MCF 10A (cell line): ENCODE results near the gene EXOC7. TPM values are rescaled to one million over a fixed set of nuclear protein-coding genes. Genes with fewer than 3 reads are reported as not detected.

Experiments used
- BruUV-seq: library from RNA; stranded (reverse); fragments of 400-500 nt; replicated peaks from 2 replicates; lab custom pipeline; 2021; lab: Mats Ljungman, UMichigan
- CTCF ChIA-PET: fragments of 300-600 bp; sonication (Branson Sonifier 250); formaldehyde crosslinking; extraction: SDS; loops from one replicate; lab custom pipeline; 2021; ENCODE audit warnings: antibody characterized with exemption, inconsistent platforms; lab: Yijun Ruan, JAX
- POLR2A ChIA-PET: fragments of 300-600, 350-650 bp; sonication (Branson Sonifier 250); formaldehyde crosslinking; extraction: SDS; loops from one replicate; lab custom pipeline; 2020; ENCODE audit warnings: antibody characterized with exemption, inconsistent platforms; lab: Yijun Ruan, JAX
- DNase-seq: peaks from one replicate; pipeline ENCODE4 v3.0.0-alpha.2; 2018; ENCODE audit not compliant: unreplicated experiment
- H3K27ac Mint-ChIP-seq: one replicate; pipeline ENCODE4 v1.8.0; 2022; ENCODE audit warnings: mild to moderate bottlenecking, low read depth, mixed read lengths; ENCODE audit not compliant: unreplicated experiment
- H3K27me3 Mint-ChIP-seq: one replicate; pipeline ENCODE4 v1.8.0; 2022; ENCODE audit warnings: mixed read lengths; ENCODE audit not compliant: insufficient read depth, unreplicated experiment
- H3K36me3 Mint-ChIP-seq: one replicate; pipeline ENCODE4 v1.8.0; 2022; ENCODE audit warnings: mild to moderate bottlenecking, moderate library complexity, mixed read lengths; ENCODE audit not compliant: insufficient read depth, unreplicated experiment
- H3K4me1 Mint-ChIP-seq: one replicate; pipeline ENCODE4 v1.8.0; 2022; ENCODE audit warnings: mixed read lengths; ENCODE audit not compliant: insufficient read depth, unreplicated experiment
- H3K4me3 Mint-ChIP-seq: one replicate; pipeline ENCODE4 v1.8.0; 2022; ENCODE audit warnings: mild to moderate bottlenecking, moderate library complexity, mixed read lengths; ENCODE audit not compliant: unreplicated experiment
- H3K9me3 Mint-ChIP-seq: one replicate; pipeline ENCODE4 v1.8.0; 2022; ENCODE audit warnings: mixed read lengths; ENCODE audit not compliant: unreplicated experiment
- intact Hi-C: fragments of 100-400 bp; cut with micrococcal nuclease; formaldehyde crosslinking; loops from 2 replicates; pipeline ENCODE4 v1.14.1; 2022
- total RNA-seq: library from RNA; stranded (reverse); gene quantifications from 2 replicates; pipeline ENCODE4 v1.2.3, GENCODE V29; 2022
- TF ChIP-seq, protein P1 (sequence below): fragments of 200-600 bp; IDR thresholded peaks from one replicate; pipeline ENCODE4 v1.8.0; 2022; ENCODE audit warnings: antibody characterized with exemption, mild to moderate bottlenecking; ENCODE audit not compliant: unreplicated experiment

EXOC7 gene
- total RNA-seq, 1 experiment from 2014 or later: 80.8 TPM

DNA sequence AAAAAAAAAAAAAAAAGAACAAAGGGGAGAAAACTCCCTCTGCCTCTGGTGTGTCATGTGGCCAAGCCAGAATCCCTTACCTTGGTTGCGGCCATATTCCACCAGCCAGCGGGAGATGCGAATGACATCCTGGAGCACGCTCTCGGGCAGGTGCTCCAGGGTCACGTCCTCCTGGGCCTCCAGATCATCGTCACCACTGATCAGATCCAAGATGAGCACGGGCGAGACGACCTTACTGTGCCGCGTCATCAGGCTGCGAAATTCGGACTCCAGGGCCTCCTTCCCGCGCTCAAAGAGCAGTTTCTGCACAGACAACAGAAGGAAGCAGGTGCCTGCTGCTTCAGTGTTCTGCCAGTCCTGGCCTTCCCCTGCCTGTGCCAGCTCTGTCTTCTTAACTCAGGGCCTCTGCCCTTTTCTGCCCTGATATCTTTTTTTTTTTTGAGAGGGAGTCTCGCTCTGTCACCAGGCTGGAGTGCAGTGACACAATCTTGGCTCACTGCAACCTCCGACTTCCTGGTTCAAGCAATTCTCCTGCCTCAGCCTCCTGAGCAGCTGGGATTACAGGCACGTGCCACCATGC, 5.8 kb downstream of the EXOC7 start:
- TF ChIP-seq, protein P1, sequence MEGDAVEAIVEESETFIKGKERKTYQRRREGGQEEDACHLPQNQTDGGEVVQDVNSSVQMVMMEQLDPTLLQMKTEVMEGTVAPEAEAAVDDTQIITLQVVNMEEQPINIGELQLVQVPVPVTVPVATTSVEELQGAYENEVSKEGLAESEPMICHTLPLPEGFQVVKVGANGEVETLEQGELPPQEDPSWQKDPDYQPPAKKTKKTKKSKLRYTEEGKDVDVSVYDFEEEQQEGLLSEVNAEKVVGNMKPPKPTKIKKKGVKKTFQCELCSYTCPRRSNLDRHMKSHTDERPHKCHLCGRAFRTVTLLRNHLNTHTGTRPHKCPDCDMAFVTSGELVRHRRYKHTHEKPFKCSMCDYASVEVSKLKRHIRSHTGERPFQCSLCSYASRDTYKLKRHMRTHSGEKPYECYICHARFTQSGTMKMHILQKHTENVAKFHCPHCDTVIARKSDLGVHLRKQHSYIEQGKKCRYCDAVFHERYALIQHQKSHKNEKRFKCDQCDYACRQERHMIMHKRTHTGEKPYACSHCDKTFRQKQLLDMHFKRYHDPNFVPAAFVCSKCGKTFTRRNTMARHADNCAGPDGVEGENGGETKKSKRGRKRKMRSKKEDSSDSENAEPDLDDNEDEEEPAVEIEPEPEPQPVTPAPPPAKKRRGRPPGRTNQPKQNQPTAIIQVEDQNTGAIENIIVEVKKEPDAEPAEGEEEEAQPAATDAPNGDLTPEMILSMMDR: no peak
- DNase-seq: no peak
- POLR2A ChIA-PET: no interaction called here
- Mint-ChIP-seq H3K4me3 (no peak overlapping the region), H3K4me1 (no peaks in the 10 kb centered on the region), H3K27me3 (no peaks in the 10 kb centered on the region), H3K36me3 (peaks cover 68% of the 10 kb centered on the region), H3K27ac (peak overlapping the region; percentile 27), H3K9me3 (no peaks in the 10 kb centered on the region)
- CTCF ChIA-PET: no interaction called here
- BruUV-seq: no TSS peak
- intact Hi-C loops: no loop called here

DNA sequence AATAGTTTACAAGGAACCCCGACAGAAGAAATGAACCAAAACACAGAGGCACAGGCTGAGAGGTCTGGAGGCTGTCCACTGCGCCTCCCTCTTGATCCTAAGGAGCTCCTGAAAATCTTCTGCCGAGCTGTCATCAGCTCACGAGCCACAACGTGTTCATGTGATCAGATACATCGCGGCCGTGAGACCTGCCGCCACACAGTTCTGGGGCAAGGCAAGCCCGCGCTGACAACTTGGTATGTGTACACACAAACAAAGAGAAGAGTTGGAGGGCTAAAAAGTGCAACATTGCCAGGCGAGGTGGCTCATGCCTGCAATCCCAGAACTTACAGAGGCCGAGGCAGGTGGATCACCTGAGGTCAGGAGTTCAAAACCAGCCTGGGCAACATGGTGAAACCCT, 7.6 kb downstream of the EXOC7 start:
- ChIA-PET POLR2A (interaction anchor here (0.8 to 1.7 kb wide), 3 partner anchors 7 to 24 kb away, joined by 3 read pairs; partner anchors contain the start of gene EXOC7), CTCF (interaction anchor here (0.7 to 1.5 kb wide), 3 partner anchors 82 to 116 kb away, joined by 3 to 5 read pairs (median 4); no protein-coding TSS in a partner anchor)
- Mint-ChIP-seq H3K9me3 (no peaks in the 10 kb centered on the region), H3K4me3 (no peak overlapping the region), H3K36me3 (peaks cover 62% of the 10 kb centered on the region), H3K27ac (no peak overlapping the region), H3K4me1 (no peaks in the 10 kb centered on the region), H3K27me3 (no peaks in the 10 kb centered on the region)
- intact Hi-C loops: no loop called here
- TF ChIP-seq, protein P1: no peak
- BruUV-seq: no TSS peak
- no peak for DNase-seq

DNA sequence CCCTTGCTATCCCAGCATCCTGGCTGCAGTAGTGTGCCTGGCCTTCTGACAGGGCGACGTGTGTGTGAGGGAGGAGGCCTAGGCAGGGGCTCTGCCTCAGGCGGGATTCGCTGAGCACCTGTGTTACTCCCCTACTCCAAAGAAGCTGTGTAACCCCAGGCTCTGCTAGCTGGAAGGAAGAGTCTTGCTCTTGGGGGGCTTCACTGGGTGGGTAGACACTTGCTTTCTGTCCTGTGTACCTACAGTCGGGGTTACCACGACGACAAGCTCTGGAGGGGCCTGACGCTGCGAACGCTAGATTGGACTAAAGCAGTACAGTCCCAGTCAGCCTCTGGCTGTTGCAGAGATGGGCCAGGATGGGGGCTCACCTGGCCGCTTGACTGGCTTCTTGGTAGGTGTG, 9.5 kb downstream of the EXOC7 start:
- DNase-seq: no peak
- H3K36me3 Mint-ChIP-seq: peaks cover 60% of the 10 kb centered on the region
- intact Hi-C loops: no loop called here
- H3K27ac Mint-ChIP-seq: no peak overlapping the region
- H3K27me3 Mint-ChIP-seq: no peaks in the 10 kb centered on the region
- TF ChIP-seq, protein P1: no peak
- no TSS peak for BruUV-seq
- H3K4me3 Mint-ChIP-seq: no peak overlapping the region
- no peaks in the 10 kb centered on the region for H3K9me3 Mint-ChIP-seq
- no peaks in the 10 kb centered on the region for H3K4me1 Mint-ChIP-seq
- CTCF ChIA-PET: interaction anchor here (0.6 kb wide), 1 partner anchor 19 kb away, joined by 3 read pairs; the partner anchor contains the start of gene GALR2
- POLR2A ChIA-PET: interaction anchor here (0.6 kb wide), 1 partner anchor 161 kb away, joined by 3 read pairs; no protein-coding TSS in a partner anchor

DNA sequence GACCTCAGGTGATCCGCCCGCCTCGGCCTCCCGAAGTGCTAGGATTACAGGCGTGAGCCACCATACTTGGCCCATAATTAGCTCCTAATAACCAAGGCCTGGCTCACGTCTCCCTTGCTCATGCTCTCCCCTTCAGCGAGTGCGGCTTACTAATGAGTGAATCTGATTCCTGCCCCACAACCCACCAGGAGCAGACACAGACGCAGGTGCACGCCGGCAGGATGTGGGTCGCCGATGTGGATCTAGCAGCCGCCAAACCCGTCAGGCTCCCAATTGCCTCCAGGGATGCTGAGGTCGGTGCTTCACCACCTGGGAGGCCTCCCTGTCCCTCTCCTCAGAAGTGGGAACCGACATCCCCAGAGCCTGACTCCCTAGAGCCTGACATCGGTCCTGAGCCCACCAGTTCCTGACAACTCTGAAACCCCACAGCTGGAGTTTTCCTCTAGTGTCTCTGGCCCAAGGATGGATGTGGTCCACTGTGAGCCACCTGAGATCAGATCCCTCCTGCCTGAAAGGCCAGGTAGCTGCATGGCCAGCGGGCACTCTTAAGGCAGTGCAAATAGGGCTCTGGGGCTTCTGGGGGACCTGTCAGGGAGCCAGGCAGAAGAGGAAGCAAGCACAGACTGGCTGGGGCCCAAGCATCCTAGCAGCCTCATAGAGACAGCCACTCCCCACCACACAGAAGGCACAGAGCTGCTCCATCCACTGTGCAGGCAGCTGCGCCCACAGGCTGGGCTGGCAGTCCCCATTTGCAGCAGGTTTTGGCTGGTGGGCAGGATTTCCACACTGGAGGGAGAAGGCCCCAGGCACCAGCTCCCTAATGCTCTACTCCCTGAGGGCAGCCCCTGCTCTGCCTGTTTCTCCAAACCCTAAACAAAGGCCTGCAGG, 10.8 kb downstream of the EXOC7 start:
- no peak for DNase-seq
- Mint-ChIP-seq H3K4me1 (no peaks in the 10 kb centered on the region), H3K4me3 (no peak overlapping the region), H3K36me3 (peaks cover 52% of the 10 kb centered on the region), H3K9me3 (no peaks in the 10 kb centered on the region), H3K27me3 (no peaks in the 10 kb centered on the region), H3K27ac (no peak overlapping the region)
- BruUV-seq: no TSS peak
- POLR2A ChIA-PET: interaction anchor here (1.1 to 1.3 kb wide), 2 partner anchors 10 to 11 kb away, joined by 4 to 8 read pairs; no protein-coding TSS in a partner anchor
- TF ChIP-seq, protein P1: no peak
- intact Hi-C loops: no loop called here
- CTCF ChIA-PET: interaction anchor here (0.7 to 0.8 kb wide), 3 partner anchors 41 to 329 kb away, joined by 3 to 5 read pairs (median 4); no protein-coding TSS in a partner anchor
